GM10248 (cell line): Measurements from ENCODE around the gene NOC2L.

Source experiments
- CTCF ChIA-PET: fragments of 300-600 bp; sonication (Branson Sonifier 250); formaldehyde crosslinking; extraction: SDS; loops from one replicate; lab custom pipeline; 2021; ENCODE audit warnings: antibody characterized with exemption; lab: Yijun Ruan, JAX
- POLR2A ChIA-PET: fragments of 350-650 bp; sonication (Branson Sonifier 250); formaldehyde crosslinking; extraction: SDS; loops from one replicate; lab custom pipeline; 2020; ENCODE audit warnings: antibody characterized with exemption; lab: Yijun Ruan, JAX
- DNase-seq: peaks from one replicate; pipeline ENCODE4 v3.0.0; 2012; ENCODE audit errors: extremely low spot score
- TF ChIP-seq, protein P1 (sequence below): IDR thresholded peaks from 2 replicates; pipeline ENCODE4 v1.5.1; 2012; ENCODE audit warnings: mild to moderate bottlenecking, low read depth; ENCODE audit errors: extremely low read depth, missing control alignments, control extremely low read depth

NOC2L gene

DNA sequence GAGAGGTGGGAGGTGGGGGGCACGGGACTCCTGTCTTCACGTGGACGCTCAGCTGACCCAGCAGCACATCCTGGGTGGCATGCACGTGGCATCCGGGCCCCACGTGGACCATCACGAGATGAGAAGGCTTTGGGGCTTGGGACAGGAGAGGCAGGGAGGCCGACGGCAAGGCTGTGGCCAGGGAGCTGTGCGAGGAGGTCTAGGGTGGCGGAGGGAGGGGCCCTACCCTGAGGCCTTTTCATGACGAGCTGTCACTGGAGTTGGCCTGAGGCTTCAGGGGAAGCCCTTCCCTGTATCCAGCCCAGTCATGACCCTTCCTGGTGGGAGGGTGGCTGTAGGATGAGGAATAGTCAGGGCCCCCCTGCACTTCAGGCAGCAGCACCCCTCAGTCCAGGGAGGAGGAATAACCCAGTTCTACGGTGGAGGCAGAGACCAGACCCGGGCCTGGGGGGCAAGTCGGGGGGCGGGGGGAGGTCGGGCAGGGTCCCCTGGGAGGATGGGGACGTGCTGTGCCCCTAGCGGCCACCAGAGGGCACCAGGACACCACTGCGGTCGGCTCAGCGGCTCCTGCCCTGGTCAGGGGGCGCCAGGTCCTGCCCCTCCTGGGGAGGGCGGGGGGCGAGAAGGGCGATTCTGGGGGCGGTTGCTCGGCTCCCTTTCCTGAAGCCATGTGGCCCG, 24.9 kb upstream of the NOC2L start:
- ChIA-PET CTCF (interaction anchor here (0.7 to 5.8 kb wide), 35 partner anchors 8 to 388 kb away, joined by 3 to 54 read pairs (median 4); partner anchors contain the start of genes ISG15 and TTLL10), POLR2A (no interaction called here)
- TF ChIP-seq, protein P1, sequence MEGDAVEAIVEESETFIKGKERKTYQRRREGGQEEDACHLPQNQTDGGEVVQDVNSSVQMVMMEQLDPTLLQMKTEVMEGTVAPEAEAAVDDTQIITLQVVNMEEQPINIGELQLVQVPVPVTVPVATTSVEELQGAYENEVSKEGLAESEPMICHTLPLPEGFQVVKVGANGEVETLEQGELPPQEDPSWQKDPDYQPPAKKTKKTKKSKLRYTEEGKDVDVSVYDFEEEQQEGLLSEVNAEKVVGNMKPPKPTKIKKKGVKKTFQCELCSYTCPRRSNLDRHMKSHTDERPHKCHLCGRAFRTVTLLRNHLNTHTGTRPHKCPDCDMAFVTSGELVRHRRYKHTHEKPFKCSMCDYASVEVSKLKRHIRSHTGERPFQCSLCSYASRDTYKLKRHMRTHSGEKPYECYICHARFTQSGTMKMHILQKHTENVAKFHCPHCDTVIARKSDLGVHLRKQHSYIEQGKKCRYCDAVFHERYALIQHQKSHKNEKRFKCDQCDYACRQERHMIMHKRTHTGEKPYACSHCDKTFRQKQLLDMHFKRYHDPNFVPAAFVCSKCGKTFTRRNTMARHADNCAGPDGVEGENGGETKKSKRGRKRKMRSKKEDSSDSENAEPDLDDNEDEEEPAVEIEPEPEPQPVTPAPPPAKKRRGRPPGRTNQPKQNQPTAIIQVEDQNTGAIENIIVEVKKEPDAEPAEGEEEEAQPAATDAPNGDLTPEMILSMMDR, result peak; percentile 85
- peak; percentile 85 for DNase-seq

DNA sequence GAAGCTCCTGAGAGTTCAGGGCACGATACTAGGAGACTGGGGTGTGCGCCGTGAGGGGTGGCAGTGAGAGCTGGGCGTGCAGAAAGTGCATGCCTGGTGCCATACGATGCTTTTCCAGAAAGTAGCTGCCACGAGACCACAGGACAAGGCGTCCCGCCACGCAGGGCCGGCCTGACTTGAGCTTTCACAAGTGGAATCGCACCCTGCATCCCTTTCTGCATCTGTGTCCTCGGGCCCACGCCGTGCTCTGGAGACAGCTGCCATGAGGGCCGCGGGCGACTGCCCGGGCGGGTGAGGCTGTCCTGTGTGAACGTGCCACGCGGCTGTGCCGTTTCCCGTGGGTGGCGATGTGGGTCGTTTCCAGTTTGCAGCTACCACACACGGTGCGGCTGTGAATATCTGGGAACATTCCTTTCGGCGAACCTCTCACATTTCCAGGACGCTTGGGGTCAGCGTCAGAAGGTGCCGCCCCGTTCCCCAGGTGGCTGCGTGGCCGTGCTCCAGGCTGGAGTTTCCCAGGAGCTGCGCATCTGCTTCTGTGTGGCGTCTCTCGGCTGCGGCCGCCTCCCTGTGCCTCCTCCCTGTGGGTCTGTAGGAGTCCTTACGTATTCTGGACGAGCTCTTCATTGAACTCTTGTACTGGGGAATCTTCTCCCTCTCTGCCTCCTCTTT, 23.8 kb upstream of the NOC2L start:
- TF ChIP-seq, protein P1, result no peak
- ChIA-PET CTCF (interaction anchor here (1.1 to 5.8 kb wide), 17 partner anchors 9 to 268 kb away, joined by 3 to 54 read pairs (median 7); partner anchors contain the start of genes ISG15 and PLEKHN1), POLR2A (no interaction called here)
- DNase-seq, result no peak

DNA sequence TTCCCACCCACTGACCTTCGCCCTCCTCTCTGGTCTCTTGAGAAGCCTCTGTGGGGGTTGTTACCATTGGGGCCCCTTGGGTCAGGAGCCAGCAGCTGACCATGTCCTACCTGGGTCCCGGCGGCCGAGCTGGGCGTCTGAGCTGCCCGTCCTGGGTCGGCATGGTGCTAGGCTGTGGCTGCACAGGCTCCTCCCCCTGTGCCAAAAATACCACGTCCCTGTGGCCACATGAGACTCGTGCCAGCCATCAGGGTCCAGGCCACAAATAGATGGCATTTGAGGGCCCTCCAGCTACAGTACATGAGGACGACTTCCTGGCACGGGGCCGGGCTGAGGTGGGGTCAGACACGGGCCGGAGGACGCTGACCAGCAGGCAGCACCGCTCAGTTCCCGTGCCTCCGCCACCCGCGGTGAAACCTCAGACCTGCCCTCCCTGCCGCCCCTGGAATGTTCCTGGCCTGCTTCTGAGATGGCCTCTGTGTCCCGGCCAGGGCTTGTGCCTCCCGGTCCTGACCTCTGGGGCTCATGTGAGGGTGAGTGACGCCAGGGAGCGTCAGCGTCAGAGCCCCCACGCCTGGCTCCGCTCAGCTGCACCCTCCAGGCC, 23.0 kb upstream of the NOC2L start, which contains the start of gene PERM1:
Gene PERM1 (minus strand): TSS at position 139 of the 604 bp plus-strand sequence. CDS start 1,064 bp downstream, outside the sequence.
- CTCF ChIA-PET, result interaction anchor here (1.0 to 5.8 kb wide), 17 partner anchors 10 to 309 kb away, joined by 3 to 54 read pairs (median 7); partner anchors contain the start of genes AGRN, ISG15 and PLEKHN1

DNA sequence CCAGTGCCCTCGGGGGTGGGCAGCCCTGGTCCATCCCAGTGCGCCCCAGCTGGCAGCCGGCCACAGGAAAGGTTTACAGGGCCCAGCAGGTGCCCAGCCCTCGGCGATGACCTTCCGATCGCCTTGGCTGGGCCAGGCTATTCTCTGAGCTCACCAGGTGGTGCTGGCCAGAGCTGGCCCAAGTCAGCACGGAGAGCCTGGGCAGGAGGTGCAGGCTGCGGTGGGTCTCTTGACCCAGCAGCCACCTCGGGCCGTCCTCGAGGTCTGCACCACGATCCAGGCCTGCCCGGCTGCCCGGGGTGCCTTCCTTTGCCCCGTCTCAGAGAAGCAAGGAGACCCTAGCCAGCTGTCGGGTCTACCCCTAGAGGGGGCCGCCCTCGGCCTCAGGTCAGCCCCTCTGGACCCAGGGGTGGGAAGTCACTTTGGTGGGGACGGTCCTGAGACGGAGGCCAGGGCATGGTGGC, 22.5 kb upstream of the NOC2L start:
- TF ChIP-seq, protein P1, result no peak
- DNase-seq, result no peak
- ChIA-PET CTCF (interaction anchor here (0.6 to 5.8 kb wide), 14 partner anchors 8 to 309 kb away, joined by 3 to 53 read pairs (median 5); partner anchors contain the start of genes AGRN and ISG15), POLR2A (no interaction called here)

More for the DNA sequence above, 23.0 kb upstream of the NOC2L start, which contains the start of gene PERM1:
- POLR2A ChIA-PET, result no interaction called here
- DNase-seq, result no peak
- TF ChIP-seq, protein P1, result no peak

DNA sequence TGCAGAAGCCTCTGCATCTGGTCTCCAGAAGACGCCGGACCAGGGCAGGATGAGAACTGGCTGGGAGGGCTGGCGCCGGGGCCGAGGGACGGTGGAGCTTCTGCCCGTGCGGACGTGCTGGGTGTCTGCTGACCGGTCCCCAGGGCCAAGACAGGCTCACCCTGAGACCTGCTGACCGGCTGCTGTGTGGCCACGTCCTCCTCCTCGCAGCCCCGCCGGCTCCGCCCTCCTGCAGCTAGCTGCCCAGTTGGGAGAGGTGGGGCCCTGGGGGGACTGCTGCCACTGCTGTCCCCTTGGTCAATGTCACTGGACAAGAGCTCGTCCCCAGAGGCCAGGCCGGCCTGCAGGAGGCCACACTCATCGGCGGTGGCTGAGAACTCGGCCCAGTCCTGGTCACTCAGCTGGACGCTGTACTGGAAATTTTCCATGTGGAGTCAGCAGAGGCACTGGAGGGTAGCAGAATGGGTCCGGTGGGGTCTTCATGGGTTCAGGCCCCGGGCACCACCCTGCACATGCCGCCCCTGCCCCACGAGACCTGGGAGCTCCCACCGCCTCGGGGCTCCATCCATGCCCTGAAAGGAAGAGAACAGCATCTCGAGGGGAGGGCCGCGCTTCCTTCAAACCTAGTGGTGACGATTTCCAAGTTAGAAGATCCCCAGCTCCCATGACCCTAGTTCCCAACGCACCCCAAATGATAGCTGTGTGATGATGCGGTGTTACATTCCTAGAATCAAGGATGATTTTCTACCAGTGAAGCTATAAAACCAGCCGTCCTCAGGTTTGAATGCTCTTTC, 21.7 kb upstream of the NOC2L start:
- TF ChIP-seq, protein P1, result no peak
- ChIA-PET POLR2A (no interaction called here), CTCF (interaction anchor here (0.6 to 5.8 kb wide), 15 partner anchors 9 to 310 kb away, joined by 3 to 53 read pairs (median 4); partner anchors contain the start of genes AGRN, HES4 and ISG15)
- DNase-seq, result no peak
